AG20443 (cell line): ENCODE results near the gene CXCL11.
"Not testable (repeated sequence)": the region's sequence is repeated elsewhere in the genome, so short reads cannot be mapped to it uniquely, and the experiment has no call there.

Experiments used
- DNase-seq: peaks from one replicate; pipeline ENCODE4 v3.0.0; 2012; ENCODE audit warnings: low spot score, mixed read lengths

CXCL11 gene

GRCh38 chr4:76035799-76036380, at the start of gene CXCL11:
TSS of gene CXCL11 (minus strand) at chr4:76036070. CDS start at chr4:76035987, 83 bp downstream.
- no peak for DNase-seq

GRCh38 chr4:76084542-76084941, 48.7 kb upstream of the CXCL11 start:
- DNase-seq = no peak

- no peak for DNase-seq
Measured at GRCh38 chr4:76083386-76083988, 47.6 kb upstream of the CXCL11 start.

GRCh38 chr4:76078033-76078613, 42.3 kb upstream of the CXCL11 start:
- DNase-seq = no peak

GRCh38 chr4:76074993-76075600, 39.2 kb upstream of the CXCL11 start:
- no peak for DNase-seq

- no peak for DNase-seq
Measured at GRCh38 chr4:76074468-76074867, 38.6 kb upstream of the CXCL11 start, which contains the start of gene ART3. TSS of gene ART3 (plus strand) at chr4:76074709. CDS start at chr4:76075890, 1,181 bp downstream.

- no peak for DNase-seq
Measured at GRCh38 chr4:76072760-76073159, 36.9 kb upstream of the CXCL11 start.

- peak; percentile 84 for DNase-seq
Measured at GRCh38 chr4:76067652-76068286, 31.9 kb upstream of the CXCL11 start.

- no peak for DNase-seq
Measured at GRCh38 chr4:76066546-76066945, 30.7 kb upstream of the CXCL11 start.

GRCh38 chr4:76061982-76062381, 26.1 kb upstream of the CXCL11 start:
- no peak for DNase-seq

- no peak for DNase-seq
Measured at GRCh38 chr4:76061421-76061820, 25.6 kb upstream of the CXCL11 start.

- no peak for DNase-seq
Measured at GRCh38 chr4:76060506-76060905, 24.6 kb upstream of the CXCL11 start.

- DNase-seq = no peak
Measured at GRCh38 chr4:76059750-76060149, 23.9 kb upstream of the CXCL11 start.

GRCh38 chr4:76058888-76059426, 23.1 kb upstream of the CXCL11 start:
- DNase-seq = no peak

GRCh38 chr4:76058302-76058701, 22.4 kb upstream of the CXCL11 start:
- no peak for DNase-seq

- no peak for DNase-seq
Measured at GRCh38 chr4:76055421-76055820, 19.6 kb upstream of the CXCL11 start.

GRCh38 chr4:76055016-76055415, 19.1 kb upstream of the CXCL11 start:
- no peak for DNase-seq

GRCh38 chr4:76053730-76054129, 17.9 kb upstream of the CXCL11 start:
- no peak for DNase-seq

GRCh38 chr4:76050560-76051050, 14.7 kb upstream of the CXCL11 start:
- not testable (repeated sequence) for DNase-seq

GRCh38 chr4:76049860-76050416, 14.1 kb upstream of the CXCL11 start:
- not testable (repeated sequence) for DNase-seq

- not testable (repeated sequence) for DNase-seq
Measured at GRCh38 chr4:76044686-76045085, 8.8 kb upstream of the CXCL11 start.

- DNase-seq = not testable (repeated sequence)
Measured at GRCh38 chr4:76043306-76043705, 7.4 kb upstream of the CXCL11 start.
